ENCODE measurements around the gene ARHGDIB. TPM values are rescaled to one million over a fixed set of nuclear protein-coding genes. Genes with fewer than 3 reads are reported as not detected.
A peak's percentile ranks its signal among the peaks of the same experiment; 100 is the strongest.

The ARHGDIB gene
- total RNA-seq, 1 donor from 2014 or later: 313 TPM

DNA sequence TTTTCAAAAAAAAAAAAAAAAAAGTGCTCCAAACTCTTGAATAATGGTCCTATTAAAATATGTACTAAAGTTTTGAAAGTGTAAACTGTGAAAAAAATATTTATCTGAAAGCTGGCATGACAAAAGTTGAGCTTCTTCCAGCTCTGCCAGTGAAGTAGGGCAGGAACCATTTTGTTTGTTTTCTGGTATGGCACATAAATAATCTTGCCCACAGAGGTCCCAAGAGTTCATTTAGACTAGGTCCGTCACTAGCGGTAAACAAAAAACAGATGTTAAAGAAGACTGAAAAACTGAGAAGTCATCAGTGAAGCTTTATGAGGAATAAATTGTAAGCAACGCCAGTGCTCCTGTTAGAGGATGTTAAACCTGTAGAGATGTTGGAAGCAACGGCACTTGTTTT, 30.0 kb downstream of the ARHGDIB start:
- peaks cover 11% of the 10 kb centered on the region for H3K4me1 ChIP-seq
- no peaks in the 10 kb centered on the region for H3K36me3 ChIP-seq
- DNase-seq (no peak), ATAC-seq (no peak)
- H3K27ac ChIP-seq: no peak overlapping the region
- H3K9me3 ChIP-seq: no peaks in the 10 kb centered on the region
- TF ChIP-seq, protein P1, sequence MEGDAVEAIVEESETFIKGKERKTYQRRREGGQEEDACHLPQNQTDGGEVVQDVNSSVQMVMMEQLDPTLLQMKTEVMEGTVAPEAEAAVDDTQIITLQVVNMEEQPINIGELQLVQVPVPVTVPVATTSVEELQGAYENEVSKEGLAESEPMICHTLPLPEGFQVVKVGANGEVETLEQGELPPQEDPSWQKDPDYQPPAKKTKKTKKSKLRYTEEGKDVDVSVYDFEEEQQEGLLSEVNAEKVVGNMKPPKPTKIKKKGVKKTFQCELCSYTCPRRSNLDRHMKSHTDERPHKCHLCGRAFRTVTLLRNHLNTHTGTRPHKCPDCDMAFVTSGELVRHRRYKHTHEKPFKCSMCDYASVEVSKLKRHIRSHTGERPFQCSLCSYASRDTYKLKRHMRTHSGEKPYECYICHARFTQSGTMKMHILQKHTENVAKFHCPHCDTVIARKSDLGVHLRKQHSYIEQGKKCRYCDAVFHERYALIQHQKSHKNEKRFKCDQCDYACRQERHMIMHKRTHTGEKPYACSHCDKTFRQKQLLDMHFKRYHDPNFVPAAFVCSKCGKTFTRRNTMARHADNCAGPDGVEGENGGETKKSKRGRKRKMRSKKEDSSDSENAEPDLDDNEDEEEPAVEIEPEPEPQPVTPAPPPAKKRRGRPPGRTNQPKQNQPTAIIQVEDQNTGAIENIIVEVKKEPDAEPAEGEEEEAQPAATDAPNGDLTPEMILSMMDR (IDR thresholded peaks at IDR 0.05): no peak
- intact Hi-C loops (cut with DNase I): no loop called here
- H3K4me3 ChIP-seq: no peak overlapping the region
- no peaks in the 10 kb centered on the region for H3K27me3 ChIP-seq (ENCODE audit: low read depth)

DNA sequence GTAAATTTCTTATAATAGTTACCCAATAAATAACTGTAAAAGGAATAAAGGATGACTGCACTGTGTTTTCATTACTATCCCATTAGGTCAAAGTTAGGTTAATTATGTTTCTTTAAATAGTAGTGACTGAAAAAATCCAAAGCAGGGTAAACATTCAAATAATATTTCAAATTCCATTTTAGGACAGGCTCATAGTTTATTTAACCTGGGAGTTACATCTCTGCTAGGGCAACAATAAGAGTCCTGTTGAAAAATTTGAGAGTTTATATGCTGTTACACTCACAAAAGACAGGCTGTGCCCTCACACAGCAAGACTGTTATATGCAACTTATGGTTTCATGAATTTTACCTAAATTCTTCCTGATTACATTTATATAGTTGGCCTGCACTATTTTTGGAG, 31.1 kb downstream of the ARHGDIB start:
- no peaks in the 10 kb centered on the region for H3K9me3 ChIP-seq
- DNase-seq (no peak), ATAC-seq (peak; percentile 50 to 60)
- H3K27me3 ChIP-seq (ENCODE audit: low read depth): no peaks in the 10 kb centered on the region
- H3K4me3 ChIP-seq: no peak overlapping the region
- no peaks in the 10 kb centered on the region for H3K36me3 ChIP-seq
- TF ChIP-seq, protein P1 (IDR thresholded peaks at IDR 0.05): no peak
- H3K4me1 ChIP-seq: peaks cover 11% of the 10 kb centered on the region
- H3K27ac ChIP-seq: peak overlapping the region; percentile 3
- intact Hi-C loops (cut with DNase I): no loop called here

DNA sequence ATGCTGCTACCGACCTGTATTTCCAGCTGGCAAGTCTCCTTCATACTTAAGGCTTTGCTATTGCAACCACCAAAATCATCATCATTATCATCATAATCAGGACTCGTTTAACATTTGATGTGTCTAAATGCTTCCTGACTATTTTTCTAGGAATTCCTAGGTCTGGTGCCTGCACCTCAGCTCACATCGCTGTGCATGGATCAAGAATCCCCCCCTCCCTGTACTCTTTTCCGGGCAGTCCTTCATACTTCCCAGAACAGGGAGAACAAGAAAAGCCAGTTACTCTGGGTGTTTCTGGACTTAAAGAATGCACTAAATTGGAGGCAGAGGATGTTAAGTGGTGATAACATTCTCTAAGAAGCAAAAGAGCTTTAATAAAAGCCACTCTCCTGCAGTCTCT, 32.5 kb downstream of the ARHGDIB start:
- intact Hi-C loops (cut with DNase I): no loop called here
- TF ChIP-seq, protein P1 (IDR thresholded peaks at IDR 0.05): no peak
- Histone ChIP-seq H3K27me3 (ENCODE audit: low read depth) (no peaks in the 10 kb centered on the region), H3K4me1 (peaks cover 11% of the 10 kb centered on the region), H3K9me3 (no peaks in the 10 kb centered on the region), H3K36me3 (no peaks in the 10 kb centered on the region), H3K4me3 (peak overlapping the region; percentile 41), H3K27ac (peak overlapping the region; percentile 43)
- DNase-seq: no peak
- peak; percentile 94 to 96 for ATAC-seq

DNA sequence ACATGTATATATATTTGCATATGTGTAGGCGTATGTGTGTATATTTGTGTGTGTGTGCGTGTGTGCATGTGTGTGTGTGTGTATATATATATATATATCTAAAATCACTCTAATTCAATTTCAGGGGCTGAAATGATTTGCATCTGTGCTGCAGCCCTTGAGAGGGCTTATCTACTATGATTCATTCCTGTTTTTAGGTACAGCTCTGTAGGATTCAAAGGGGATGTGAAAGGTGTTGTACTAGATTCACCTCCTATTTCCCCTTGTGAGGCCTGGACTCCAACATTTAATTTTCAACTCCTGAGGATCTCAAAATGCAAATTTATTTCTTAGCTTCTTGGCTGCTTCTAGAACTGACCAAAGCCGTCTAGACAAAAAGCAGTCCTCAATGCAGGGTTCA, 34.1 kb downstream of the ARHGDIB start:
- ATAC-seq (no peak), DNase-seq (no peak)
- intact Hi-C loops (cut with DNase I): no loop called here
- Histone ChIP-seq H3K4me1 (peaks cover 11% of the 10 kb centered on the region), H3K27ac (no peak overlapping the region), H3K36me3 (no peaks in the 10 kb centered on the region), H3K27me3 (ENCODE audit: low read depth) (no peaks in the 10 kb centered on the region), H3K4me3 (no peak overlapping the region), H3K9me3 (no peaks in the 10 kb centered on the region)
- TF ChIP-seq, protein P1 (IDR thresholded peaks at IDR 0.05): no peak

DNA sequence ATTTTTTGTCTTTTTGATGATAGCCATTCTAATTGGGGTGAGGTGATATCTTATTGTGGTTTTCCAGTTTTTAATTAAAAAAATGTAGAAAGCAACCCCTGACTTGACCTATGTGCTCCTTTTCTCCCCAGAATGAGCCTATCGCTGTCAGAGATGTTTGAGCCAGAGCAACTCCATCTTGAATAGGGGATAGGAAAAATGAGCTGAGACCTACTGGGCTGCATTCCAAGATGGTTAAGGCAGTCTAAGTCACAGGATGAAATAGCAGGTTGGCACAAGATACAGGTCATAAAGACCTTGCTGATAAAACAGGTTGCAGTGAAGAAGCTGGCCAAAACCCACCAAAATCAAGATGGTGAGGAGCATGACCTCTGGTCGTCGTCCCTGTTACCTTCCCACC, 36.9 kb downstream of the ARHGDIB start:
- no peak overlapping the region for H3K4me3 ChIP-seq
- H3K4me1 ChIP-seq: no peaks in the 10 kb centered on the region
- no peaks in the 10 kb centered on the region for H3K9me3 ChIP-seq
- H3K36me3 ChIP-seq: no peaks in the 10 kb centered on the region
- H3K27ac ChIP-seq: no peak overlapping the region
- DNase-seq (no peak), ATAC-seq (no peak)
- H3K27me3 ChIP-seq (ENCODE audit: low read depth): no peaks in the 10 kb centered on the region
- TF ChIP-seq, protein P1 (IDR thresholded peaks at IDR 0.05): no peak
- intact Hi-C loops (cut with DNase I): no loop called here

DNA sequence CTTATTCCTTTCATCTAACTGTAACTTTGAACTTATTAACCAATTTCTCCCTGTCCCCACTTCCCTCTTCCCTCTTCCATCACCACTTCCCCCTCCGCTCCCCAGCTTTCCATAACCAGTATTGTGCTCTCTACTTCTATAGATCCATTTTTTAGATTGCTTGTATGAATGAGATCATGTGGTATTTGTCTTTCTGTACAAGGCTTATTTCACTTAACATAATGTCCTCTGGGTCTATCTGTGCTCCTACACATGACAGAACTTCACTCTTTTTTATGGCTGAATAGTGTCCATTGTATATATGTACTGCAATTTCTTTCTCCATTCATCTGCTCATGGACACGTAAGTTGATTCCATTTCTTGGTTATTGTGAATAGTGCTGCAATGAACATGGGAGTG, 37.5 kb downstream of the ARHGDIB start:
- no peaks in the 10 kb centered on the region for H3K9me3 ChIP-seq
- DNase-seq (no peak), ATAC-seq (no peak)
- intact Hi-C loops (cut with DNase I): no loop called here
- H3K27me3 ChIP-seq (ENCODE audit: low read depth): no peaks in the 10 kb centered on the region
- H3K27ac ChIP-seq: no peak overlapping the region
- no peaks in the 10 kb centered on the region for H3K4me1 ChIP-seq
- H3K36me3 ChIP-seq: no peaks in the 10 kb centered on the region
- TF ChIP-seq, protein P1 (IDR thresholded peaks at IDR 0.05): no peak
- H3K4me3 ChIP-seq: no peak overlapping the region
